HUDEP-2 (cell line): ENCODE measurements around the gene CYB561D2.

ENCODE experiments used
- DNase-seq, 76 experiments: peaks; one replicate each; lab custom pipeline; 2025; ENCODE audit not compliant: unreplicated experiment in 76 of 76; lab: John Stamatoyannopoulos, UW

The CYB561D2 gene

DNA sequence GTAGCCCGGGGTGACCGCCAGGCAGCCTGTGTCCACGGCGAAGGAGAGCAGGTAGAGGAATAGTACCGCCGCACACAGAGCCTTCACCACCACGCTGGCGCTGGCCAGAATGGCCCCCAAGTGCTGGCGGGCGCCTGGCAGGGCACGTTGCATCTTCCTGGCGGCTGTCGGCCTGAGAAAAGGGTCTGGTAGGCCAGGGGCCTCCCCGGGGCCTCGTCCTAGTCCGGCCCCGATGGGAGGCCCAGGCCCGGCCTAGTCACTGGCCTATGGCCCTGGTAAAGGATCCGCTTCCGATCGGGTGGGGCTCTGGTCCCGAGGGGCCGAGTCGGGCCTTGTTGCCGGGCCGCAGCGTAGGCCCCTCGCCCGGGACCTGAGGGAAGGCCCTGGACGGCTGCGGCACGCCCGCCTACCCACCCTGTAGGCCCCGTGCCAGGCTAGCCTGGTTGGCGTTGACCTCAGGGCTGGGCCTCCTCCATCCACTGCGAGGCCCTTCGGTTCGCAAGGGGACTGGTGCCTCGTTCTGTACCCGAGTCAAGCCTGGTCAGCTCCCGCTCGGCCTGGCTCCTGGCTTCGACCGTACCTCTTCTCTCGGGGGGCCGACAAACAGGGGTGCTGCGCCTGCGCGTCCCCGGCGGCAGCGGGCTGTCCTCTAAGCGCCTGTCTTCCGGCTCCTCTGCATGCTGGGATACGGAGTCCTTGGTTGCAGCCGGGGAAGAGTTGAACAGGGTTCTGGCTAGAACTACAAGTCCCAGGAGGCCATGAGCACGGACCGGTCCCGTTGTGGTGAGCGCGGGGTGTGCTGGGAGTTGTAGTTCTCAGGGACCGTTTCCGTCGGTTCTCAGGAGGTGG, 8.5 kb downstream of the CYB561D2 start, which contains the start of gene TMEM115:
Gene TMEM115 (minus strand): TSS at position 611 of the 849 bp plus-strand sequence. CDS start 458 bp downstream, at position 153.
- DNase-seq = peak in 74 of 76 experiments; percentile 60 to 97 (median 93)

DNA sequence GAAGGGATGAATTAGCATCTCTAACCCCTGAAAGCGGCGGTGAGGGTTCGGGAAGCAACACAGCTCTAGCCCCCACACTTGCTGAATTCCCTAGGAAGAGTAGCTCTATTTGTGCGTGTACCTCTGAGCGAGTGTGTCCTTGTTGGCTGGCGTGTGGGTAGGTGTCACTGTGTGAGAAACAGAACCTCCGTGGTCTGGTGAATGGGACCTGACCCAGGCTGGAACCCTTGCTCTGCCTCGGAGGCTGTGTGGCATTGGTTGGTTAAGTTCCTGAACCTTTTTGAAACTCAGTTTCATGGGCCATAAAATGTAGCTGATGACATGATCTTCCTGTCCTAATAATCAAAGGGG, 9.1 kb downstream of the CYB561D2 start:
- no peak for DNase-seq

DNA sequence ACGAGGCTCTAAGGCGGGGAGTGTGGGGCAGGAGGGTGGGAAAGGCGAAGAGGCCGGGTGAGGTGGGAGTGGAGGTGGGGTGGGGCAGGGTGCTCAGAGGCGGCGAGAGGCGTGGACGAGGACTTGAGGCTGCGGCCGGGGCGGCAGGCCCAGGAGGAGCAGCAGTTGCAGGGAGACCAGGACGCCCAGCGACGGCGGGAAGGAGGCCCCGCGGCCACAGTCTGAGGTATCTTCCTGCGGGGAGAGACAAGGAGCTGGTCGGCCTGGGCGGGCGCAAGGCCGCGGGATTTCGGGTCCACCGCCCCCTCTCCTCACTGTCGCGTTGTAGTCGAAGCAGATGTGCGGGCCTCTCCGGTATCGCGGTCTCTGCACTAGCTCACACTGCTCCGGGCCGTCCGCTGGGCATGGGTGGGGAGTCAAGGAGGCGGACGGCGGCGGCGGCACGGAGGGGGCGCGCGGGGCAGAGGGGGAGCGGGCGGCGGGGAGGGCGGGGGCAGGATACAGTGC, 14.0 kb downstream of the CYB561D2 start:
- peak in 2 of 76 experiments; percentile 37 to 40 for DNase-seq

DNA sequence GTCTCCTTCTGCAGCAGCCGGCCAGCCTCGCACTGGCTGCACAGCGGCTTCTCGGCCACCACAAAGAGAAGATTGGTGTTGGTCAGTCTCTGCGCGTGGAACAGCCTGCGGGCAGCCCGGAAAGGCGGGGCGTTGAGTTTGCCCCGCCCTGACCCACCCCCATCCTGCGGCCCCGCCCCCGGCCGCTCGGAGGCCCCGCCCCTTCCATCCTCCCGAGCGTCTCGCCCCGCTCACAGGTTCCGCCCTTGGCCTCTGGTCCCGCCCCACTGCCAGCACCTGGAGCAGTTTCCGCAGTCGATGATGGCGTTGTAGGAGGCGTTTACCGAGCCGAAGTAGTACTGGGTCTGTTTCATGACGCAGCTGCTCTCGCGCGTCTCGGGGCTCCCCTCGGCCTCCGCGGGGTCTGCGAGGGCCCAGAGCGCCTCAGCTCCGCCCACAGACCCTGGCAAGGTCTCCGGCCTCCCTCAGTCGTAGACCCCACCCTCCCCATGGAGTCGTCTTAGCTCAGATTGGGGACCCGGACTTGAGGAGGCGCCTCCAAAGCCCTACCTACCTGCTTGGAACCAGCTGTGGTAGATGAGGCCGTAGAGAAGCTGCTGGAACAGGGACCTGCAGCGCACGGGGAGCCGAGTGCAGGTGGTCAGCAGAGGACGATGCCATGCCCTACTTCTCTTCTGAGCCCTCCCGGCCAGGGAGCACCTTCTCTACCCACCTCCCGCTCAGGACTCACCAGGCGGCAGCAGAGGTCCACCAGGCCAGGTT, 14.6 kb downstream of the CYB561D2 start:
- DNase-seq = peak in 71 of 76 experiments; percentile 4 to 87 (median 72)

DNA sequence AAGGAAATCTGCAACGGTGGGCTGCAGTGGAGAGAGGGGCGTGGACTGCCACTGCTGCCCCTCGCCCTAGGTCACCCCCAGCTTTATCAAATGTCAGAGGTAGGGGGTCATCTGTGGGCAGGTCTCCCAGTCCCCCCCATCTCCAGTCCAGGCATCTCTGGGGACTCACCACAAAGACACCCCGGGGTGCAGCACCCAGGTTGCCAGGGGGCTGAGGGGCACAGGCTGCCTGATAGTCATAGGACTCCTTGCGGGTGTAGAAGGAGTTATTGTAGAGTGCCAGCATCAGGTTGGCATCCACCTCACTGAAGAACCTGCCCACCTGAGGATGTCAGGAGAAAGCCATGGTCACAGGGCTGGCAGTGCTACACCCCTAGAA, 15.2 kb downstream of the CYB561D2 start:
- no peak for DNase-seq

DNA sequence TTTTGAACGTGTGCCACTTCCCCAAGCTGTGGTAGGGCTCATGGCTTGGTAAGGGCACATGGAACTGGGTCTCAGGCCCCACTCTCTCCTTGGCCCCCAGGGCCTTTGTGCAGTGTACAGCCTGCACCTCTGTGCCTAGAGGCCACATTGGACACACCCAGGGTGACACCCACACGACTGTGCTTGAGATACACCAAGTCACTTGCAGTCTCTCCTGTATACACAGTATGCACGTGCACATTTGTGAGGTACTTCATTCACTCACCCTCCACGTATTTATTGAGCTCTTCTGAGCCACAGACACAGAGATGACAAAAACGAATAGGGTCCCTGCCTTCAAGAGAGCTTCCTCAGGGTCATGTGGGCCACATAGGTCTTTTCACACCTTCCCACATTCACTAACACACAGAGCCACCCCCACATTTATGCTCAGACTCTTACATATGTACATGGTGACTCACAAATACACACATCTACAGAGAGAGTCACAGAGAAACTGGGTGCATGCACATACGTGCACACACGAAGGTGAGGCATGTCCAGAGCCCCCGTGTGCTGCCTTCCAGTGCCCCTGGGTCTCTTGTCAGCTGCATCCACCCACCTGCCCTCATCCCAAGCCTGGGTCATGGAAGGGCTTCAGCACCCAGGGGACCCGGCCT, 18.5 kb downstream of the CYB561D2 start:
- peak in 47 of 76 experiments; percentile 5 to 61 (median 35) for DNase-seq

DNA sequence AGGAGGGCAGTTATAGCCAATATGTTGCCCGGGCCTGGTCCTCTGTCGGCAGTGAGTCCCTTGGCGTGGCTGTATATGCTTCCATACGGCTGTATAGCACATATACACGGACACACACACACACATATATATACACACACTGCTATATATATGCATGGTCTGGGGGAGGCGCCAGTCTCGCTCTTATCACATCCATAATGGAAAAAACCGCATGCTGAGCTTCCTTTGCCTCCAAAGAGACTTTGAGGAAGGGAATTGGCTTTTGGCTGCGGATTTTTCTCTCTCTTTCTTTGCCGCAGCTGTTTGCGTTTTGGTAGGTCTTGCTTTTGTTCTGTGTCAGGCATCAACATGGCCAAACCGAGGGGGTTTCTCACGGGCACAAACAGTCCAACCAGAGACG, 19.9 kb downstream of the CYB561D2 start:
- DNase-seq = peak in 42 of 76 experiments; percentile 10 to 67 (median 32)

DNA sequence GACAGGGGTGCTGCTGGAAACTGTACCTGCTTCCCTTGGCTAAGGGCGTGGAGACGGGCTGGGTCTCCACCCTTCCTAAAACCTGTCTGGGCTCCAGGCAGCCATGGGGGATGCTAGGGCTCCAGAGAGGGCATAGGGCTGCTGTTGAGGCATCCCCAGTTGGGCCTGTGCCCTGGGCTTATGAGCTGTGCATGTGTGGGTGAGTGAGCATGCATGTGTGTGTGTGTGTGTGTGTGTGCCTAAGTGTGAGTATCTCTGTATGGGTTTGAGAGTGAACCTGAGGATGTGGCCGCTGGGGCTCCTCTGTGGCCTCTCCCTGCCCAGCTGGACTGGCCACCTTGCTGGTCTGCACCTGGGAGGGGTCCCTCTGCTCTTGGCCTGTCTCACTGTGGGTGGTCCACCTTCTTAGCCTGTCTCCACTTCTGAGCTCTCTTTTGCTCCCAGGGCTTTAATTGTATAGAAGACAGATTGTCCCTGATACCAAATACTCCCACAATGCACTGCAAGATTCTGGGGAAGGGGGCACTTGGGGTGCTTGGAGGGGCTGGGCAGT, 20.5 kb downstream of the CYB561D2 start:
- peak in 32 of 76 experiments; percentile 5 to 62 (median 32) for DNase-seq

DNA sequence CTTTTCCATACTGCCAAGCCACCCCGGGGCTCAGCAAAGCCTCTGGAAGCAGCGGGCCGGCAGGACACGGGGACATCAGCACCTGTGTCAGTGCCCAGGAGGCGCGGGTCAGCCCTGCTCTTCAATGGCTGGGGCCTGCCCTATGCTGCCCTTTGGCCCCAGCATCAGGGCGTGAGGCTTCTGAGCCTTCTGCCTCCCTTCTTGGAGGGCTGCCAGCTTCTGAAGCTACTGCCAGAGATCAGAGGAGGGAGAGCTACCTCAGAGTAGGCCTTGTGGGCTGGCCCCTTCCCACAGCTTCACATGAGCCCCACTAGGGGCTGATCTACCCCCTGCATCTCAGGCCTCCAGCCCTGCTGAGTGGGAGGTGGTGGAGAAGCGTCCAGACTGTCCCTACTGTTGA, 21.7 kb downstream of the CYB561D2 start:
- DNase-seq = peak in 70 of 76 experiments; percentile 12 to 86 (median 66)

DNA sequence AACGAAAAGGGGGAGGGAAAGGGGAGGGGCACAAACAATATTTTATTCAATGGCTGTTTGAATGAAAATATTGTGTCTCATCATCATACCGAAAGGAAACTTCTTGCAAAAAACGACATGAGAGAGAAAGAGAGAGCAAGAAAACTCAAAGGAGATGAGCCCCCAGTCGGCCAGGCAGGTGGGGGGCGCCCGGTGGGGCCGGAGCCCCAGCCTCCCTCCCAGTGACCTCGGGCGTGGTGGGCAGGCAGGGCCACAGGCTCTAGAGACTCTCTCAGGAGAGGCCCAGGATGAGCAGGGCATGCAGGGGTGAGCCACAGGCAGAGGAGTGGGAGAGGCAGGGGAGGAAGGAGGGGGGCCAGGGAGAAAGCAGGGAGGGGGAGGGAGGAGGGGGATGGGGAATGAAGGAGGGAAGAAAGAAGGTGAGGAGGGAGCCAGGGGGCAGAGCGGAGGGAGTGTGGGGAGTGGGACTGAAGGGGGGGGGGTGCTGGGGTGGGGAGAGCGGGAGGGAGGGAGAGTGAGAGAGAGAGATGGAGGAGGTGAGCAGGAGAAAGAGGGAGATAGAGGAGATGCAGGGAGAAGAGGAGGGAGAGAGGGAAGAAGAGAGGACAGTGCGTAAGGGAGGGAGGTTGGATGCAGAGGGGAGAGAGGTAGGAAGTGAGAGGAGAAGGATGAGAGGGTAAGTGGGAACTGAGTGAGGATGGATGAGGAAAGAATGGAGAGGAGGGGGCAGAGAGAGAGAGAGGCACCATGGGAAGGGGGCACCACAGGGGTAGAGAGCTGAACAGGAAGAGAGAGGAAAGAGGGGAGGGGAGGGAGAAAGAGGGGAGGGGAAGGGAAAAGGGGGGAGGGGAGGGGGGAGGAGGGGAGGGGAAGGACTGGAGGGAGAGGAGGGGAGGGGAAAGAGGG, 22.7 kb downstream of the CYB561D2 start:
- no peak for DNase-seq

DNA sequence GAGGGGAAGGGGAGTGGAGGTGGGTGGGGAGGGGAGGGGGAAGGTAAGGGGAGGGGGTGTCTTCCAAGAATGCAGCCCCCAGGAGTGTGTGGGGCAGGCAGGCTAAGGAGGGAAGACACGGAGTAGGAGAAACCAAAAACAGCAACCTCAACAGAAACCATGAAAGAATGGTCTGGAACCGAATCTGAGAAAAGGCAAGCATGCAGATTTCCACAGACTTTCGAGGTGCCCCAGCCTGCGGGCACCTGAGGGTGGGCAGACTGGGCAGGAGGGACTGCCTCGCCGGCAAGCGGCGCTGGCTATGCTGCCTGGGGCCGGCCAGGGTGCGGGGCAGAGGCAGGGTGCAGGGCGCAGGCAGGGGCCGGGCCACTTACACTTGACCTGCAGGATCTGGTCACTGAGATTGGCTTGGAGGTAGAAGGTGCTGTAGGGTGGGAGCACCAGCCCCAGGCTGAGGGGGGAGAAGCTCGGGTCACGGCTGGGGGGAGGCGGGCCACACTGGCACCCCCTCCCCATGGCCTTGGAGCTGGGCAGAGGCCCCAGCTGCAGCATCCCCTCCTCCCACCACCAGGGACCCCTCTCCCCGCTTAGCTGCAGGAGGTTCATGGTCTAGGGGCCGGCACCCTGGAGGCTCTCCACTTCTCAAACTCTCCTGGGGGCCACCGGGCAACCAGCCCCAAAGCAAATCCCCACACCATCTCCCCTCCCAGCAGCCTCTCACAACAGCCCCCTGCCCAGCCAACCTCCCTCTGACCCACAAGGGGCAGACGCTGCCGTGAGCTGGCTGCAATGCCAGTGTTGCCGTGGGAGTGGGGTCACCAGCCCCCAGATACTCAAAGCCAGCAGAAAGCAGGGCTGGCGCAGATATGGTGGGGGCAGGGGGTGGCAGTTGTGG, 23.9 kb downstream of the CYB561D2 start:
- no peak for DNase-seq

DNA sequence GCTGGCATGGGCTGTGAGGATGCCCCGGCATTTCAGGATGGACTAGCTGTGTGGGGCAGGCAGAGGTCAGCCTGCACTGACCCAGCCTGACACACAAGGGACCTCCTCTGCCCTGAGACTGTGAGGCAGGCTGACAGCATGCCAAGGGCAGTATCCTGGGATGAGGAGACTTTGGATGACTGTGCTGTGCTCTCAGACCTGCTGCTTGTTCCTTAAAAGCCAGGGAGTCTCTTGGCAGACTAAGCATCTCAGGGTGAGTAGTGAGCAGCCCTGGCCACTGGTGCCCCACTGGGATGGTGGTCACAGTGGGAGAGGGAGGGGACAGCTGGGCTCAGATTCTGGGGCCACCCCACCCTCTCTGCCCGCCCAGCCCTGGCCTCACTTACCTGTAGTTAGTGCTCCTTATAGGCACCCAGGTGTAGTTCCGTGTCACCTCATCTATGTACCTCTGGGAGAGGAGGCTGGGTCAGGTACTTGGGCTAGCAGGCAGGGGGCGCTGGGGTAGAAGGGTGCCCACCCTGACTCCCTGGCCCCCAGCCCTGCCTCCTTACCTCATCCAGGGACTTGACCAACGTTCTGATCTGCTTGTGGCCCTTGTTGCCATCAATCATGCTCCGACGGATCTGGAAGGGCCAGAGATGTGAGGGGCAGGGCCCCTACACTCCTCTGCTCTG, 24.7 kb downstream of the CYB561D2 start:
- no peak for DNase-seq

DNA sequence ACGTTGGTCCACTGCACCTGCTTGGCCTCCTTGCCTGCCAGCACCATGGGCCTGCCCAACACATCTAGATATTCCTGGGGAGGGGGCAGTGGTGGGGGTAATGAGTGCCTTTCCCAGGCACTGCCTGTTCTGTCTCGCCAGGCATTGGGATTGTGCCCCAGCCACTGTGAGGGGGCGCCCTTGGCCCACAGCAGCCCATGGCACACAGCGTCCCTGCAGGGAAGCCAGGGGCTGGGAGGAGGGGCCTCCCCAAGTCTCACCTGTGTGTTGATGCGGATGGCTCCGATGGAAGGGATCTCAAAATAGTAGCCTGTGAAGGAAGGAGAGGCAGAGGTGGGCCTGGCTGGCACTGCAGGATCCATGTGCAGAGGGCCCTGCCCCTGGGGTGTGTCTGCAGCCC, 27.4 kb downstream of the CYB561D2 start:
- no peak for DNase-seq

DNA sequence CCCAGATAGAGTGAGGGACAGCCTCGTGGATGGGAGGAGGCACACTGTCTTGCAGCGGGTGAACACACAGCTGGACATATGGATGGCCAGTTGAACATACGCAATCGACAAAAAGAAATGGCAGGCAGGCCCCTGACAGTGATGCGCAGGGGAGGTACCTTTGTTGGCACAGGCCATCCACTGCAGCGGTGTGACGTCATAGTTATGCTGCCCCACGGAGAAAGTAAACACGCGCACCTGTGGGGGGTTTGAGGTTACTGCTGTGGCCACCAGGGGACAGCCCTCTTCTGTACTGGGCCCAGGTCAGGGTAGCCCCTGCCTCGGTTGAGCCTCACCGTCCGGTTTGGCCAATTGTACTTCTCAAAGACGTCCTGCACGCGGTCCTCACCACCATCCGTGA, 28.1 kb downstream of the CYB561D2 start:
- DNase-seq = no peak

DNA sequence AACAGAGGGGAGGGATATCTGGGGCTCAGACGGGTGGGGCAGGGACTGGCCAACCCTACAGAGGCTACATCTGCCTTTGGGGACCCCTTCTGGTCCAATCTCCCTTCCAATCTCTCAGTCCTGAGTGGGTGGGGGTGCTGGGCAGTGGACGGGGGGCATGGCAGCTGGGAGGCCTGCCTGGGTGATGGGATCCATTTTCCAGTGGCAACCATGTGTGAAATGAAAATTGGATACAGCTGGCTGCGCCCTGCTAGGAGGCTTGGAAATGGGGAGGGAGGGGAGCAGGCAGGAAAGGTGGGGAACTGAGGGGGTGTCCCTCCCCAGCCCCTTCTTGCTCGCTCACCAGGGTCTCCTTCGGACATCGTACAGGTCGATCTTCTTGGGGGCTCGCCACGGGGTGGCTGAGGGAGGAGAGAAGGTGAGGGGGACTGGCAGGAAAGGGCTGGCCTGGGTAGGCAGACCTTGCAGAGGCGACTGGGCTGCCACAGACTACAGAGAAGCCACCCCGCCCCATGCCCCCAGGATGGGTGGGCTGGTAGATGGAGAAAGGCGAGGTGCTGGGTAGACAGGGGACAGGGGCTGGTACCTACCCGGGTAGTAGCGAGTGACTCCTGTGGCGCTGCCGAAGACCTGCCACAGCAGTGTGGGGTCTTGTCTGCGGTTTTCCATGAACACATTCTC, 29.9 kb downstream of the CYB561D2 start:
- no peak for DNase-seq

DNA sequence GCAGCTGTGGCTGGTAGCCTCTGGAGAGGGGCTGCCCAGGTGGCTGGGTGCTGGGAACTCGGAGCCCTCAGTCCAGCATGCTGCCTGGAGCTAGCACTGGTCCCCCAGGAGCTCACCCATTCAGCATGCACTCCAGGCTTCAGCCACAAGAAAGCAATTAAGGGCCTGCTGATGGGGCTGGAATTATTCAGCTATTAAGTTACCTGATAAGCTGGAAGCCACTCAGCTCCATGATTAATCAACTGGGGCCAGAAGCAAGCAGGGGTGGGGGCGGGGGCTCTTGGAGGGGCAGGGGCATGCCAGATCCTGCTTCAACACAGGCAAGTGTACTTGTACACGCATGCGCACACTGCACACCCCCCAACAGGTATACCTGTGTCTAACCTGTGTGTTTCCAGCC, 30.7 kb downstream of the CYB561D2 start:
- DNase-seq = no peak

DNA sequence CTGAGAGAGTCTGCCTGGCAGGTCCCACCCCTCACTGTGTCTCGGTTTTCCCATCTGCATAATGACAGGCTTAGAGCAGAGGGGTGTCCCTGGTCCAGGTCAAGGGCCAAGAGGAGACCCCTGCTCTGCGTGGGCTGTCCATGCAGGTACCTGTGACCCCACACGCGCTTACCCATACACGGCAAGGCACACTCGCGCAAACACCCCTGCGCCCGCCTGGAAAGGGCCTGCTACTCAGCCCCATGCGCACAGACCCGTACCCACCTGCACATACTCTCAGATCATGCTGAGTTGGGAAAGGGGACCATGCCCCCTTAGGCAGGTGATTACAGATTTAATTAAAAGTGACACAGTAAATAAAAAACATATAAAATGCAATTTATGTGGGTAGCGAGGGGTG, 32.1 kb downstream of the CYB561D2 start:
- no peak for DNase-seq

DNA sequence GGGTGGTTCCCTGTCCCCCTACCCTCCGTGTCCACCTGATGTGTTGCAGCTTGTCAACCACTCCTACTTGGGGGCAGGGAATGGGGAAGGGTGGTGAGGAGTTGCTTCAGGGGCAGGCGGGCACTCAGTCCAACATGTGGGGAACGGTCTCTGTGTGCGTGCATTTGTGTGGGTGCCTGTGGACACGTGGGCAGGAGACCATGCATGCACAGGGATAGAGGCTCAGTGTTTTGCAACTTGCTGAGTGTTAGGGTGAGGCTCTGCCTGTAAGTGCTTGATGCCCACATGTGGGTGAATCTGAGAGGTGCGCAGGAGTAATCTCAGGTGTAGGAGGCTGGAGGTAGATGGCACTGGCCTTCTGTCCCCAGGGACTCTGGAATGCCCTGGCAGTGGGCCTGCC, 33.1 kb downstream of the CYB561D2 start:
- no peak for DNase-seq
